ENCODE data around the gene CCDC12.

The CCDC12 gene

DNA sequence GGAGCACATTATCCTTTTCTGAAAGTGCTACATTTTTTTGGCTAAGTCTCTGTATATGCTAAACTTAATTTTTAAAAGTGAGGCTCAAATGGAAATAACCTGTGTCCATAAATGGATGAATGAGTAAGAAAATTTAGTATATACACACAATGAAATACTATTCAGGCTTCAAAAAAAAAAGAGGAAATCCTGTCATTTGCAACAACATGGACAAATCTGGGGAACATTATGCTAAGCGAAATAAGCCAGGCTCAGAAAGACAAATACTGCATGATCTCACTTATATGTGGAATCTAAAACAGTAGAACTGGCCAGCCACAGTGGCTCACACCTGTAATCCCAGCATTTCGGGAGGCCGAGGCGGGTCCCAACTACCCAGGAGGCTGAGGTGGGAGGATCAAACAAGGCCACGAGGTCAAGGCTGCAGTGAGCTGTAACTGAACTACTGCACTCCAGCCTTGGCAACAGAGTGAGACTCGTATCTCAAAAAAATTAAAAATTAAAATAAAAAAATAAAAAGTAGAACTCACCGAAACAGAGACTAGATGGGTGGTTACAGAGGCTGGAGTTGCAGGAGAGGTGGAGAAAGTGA lies 25.8 kb downstream of the CCDC12 start:
- no peak for TF ChIP-seq ZFX (IDR thresholded peaks at IDR 0.05)
- TF ChIP-seq, protein P1, sequence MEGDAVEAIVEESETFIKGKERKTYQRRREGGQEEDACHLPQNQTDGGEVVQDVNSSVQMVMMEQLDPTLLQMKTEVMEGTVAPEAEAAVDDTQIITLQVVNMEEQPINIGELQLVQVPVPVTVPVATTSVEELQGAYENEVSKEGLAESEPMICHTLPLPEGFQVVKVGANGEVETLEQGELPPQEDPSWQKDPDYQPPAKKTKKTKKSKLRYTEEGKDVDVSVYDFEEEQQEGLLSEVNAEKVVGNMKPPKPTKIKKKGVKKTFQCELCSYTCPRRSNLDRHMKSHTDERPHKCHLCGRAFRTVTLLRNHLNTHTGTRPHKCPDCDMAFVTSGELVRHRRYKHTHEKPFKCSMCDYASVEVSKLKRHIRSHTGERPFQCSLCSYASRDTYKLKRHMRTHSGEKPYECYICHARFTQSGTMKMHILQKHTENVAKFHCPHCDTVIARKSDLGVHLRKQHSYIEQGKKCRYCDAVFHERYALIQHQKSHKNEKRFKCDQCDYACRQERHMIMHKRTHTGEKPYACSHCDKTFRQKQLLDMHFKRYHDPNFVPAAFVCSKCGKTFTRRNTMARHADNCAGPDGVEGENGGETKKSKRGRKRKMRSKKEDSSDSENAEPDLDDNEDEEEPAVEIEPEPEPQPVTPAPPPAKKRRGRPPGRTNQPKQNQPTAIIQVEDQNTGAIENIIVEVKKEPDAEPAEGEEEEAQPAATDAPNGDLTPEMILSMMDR (conservative IDR thresholded peaks at IDR 0.05), result no peak
- H3K27ac ChIP-seq, result no peak overlapping the region

DNA sequence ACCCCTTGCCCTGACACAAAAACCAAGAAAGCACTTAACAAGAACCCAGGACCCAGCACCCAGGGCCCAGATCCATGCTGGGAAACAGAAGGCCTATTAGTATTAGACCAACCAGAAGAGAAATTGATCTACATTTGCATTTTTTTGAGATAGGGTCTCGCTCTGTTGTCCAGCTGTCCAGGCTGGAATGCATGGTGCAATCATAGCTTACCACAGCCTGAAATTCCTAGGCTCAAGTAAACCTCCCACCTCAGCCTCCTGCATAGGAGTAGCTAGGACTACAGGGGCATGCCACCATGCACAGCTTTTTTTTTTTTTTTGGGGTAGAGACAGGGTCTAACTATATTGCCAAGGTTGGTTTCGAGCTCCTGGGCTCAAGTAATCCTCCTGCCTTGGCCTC lies 26.4 kb downstream of the CCDC12 start:
- TF ChIP-seq, protein P1 (conservative IDR thresholded peaks at IDR 0.05), result no peak
- no peak for TF ChIP-seq ZFX (IDR thresholded peaks at IDR 0.05)
- H3K27ac ChIP-seq, result peak overlapping the region; percentile 57; the same call in 1 of the 2 replicates

DNA sequence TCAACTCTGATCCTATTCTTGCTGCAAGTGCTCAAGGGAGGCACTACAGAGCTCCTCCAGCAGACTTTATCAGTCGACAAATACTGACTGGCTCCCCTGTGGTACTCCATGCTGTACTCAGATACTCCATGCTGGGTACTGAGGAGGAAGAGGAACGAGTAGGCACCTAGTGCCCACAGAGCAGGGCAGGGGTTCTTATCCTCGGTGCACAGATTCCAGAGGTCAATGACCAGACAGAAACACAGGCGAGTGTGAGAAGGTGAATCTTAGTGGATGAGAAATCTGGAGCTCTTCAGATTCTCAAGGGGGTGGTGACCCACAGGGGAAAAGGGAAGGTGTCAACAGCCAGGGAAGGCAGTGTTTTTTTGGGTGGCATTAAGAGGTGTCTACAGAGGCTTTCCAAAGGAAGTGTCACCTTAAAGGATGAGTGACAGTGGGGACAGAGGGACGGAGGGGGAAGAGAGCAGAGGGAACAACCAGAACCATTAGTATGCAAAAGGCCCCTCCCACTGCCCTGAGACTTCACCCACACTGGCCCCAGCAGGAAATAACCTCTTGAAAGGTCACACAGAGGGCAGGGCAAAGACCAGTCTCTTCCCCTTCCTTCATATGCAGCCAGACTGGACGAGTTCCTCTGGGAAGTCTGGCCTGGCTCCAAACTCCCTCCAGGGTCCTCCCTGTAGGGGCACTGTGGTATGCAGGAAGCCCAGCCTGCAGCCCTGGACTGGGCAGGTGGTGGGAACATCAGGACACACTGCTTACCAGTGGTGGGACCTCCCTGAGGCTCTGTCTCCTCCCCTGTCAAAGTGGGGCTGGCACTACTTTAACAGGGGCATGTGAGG lies 27.5 kb downstream of the CCDC12 start:
- TF ChIP-seq, protein P1 (conservative IDR thresholded peaks at IDR 0.05), result no peak
- H3K27ac ChIP-seq, result peak overlapping the region; percentile 57

DNA sequence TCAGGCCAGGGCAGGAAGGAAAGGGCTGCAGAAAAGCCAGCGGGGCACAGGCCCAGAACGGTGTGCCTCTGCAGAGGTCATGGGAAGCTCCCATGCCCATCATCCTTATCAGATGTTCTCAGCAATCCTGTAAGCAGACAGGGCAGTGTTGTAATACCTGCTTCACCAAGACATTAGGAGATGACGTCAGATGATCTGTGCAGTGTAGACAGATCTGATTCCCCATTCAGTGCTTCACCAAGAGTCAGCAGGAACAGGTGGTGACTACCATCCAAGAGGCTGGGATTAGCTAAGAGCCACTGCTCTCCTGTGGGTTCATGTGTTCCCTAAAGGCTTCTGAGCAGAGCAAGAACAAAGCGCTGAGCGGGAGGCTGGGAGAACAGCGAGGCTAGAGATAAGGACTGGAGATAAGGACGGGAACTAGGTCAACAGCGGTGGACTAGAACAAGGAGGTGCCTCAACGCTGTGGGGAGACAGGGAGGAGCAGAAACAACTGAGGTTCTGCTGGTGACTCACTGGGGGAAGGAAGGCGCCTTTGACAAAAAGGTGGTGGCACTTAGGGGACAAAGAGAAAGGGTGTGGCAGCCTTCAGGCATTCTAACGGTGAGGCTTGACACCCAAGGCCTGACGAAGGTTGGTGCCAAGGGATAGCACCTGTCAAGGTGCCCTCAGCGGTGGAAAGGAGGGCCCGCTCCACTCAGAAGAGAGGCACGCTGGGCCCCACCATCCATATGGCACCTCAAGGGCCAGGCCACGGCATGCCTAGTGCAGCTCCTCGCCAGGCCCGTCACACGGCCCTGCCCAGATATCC lies 28.4 kb downstream of the CCDC12 start:
- no peak for TF ChIP-seq ZFX (IDR thresholded peaks at IDR 0.05)
- TF ChIP-seq, protein P1 (conservative IDR thresholded peaks at IDR 0.05), result no peak
- H3K27ac ChIP-seq, result peak overlapping the region; percentile 57

DNA sequence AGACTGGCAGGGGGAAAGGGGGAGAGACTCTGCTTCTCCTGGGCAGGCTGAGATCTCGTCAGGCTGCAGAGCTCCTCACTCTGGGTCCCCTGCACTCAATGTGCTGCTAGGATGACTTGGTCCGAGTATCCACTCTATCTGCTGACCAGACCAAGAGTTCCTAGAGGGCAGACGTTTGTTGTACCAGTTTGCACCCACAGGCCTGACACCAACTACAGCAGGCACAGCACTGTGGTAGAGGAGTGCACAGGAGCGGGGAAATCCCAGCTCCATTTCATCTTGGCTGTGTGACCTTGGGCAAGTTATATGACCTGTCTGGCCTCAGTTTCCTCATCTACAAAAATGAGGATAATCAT lies 29.0 kb downstream of the CCDC12 start:
- TF ChIP-seq ZFX (IDR thresholded peaks at IDR 0.05), result no peak
- TF ChIP-seq, protein P1 (conservative IDR thresholded peaks at IDR 0.05), result no peak
- H3K27ac ChIP-seq, result peak overlapping the region; percentile 57

DNA sequence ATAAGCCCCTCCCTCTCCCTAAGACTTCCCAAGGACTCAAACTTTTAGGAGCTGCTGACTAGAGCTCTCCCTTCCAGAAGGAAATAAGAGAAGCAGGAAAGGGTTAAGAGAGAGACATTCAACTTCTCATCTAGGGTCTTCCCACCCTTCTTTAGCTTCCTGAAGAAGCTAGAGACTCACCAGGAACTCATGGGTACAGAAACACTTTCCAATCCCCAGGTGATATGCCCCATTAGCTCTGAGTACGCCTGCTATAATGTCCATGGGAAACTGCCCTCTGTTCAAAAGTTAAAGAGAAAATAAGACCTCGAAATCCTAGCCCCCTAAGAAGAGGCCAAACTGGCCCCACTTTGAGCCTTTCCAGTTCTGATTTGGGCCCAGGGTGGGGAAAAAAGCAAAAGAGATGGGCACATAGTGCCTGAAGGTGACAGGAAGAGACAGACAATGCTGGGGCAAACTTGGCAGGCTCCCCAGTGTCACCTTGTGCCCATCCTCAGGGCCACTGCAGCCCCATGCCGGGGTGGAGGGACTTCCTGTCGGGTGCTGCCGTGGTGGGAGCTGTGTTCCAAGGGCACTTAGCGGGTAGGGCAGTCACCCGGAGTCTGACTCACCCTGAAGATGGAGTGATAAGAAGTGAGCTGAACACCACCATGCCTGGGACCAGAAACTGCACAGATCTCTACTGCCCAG lies 29.5 kb downstream of the CCDC12 start:
- peak overlapping the region; percentile 57 for H3K27ac ChIP-seq
- TF ChIP-seq ZFX (IDR thresholded peaks at IDR 0.05), result no peak
- TF ChIP-seq, protein P1 (conservative IDR thresholded peaks at IDR 0.05), result no peak
